Fibroblast of lung (primary cell): ENCODE results near the gene ATP7A. TPM values are rescaled to one million over a fixed set of nuclear protein-coding genes. Genes with fewer than 3 reads are reported as not detected.

Experiments
- DNase-seq, 2 donors: peaks; one replicate each; pipeline versions ENCODE4 v3.0.0 to v3.0.0-alpha.2; 2010; ENCODE audit warnings: low read depth in 2 of 2
- H2AFZ ChIP-seq: 2 replicates; pipeline ENCODE4 v1.5.1; 2012; ENCODE audit warnings: low read length, control low read depth, inconsistent platforms
- H3K27ac ChIP-seq: 2 replicates; pipeline ENCODE4 v1.5.1; 2011; ENCODE audit warnings: low read length, control low read depth; ENCODE audit not compliant: insufficient read depth
- H3K27me3 ChIP-seq: 2 replicates; pipeline ENCODE4 v1.5.1; 2011; ENCODE audit warnings: mild to moderate bottlenecking, low read length; ENCODE audit not compliant: control insufficient read depth, insufficient read depth
- H3K36me3 ChIP-seq: 2 replicates; pipeline ENCODE4 v1.5.1; 2011; ENCODE audit warnings: low read length; ENCODE audit not compliant: control insufficient read depth, insufficient read depth
- H3K4me1 ChIP-seq: 2 replicates; pipeline ENCODE4 v1.5.1; 2011; ENCODE audit warnings: low read length; ENCODE audit not compliant: control insufficient read depth, insufficient read depth; ENCODE audit errors: extremely low read depth
- H3K4me2 ChIP-seq: 2 replicates; pipeline ENCODE4 v1.5.1; 2011; ENCODE audit warnings: low read length, control low read depth; ENCODE audit not compliant: insufficient read depth; ENCODE audit errors: extremely low read depth
- H3K4me3 ChIP-seq, 4 experiments: fragments of 200-600 bp in 1 of 4; sonication (generic) in 1 of 4; replicated peaks in 1 of 4; 2 replicates each; pipeline ENCODE4 v1.5.1; 2011 to 2016; ENCODE audit warnings: low read length in 4 of 4, low read depth in 3 of 4, mild to moderate bottlenecking in 3 of 4, control low read depth in 2 of 4, inconsistent platforms in 1 of 4, mixed read lengths in 1 of 4; ENCODE audit not compliant: insufficient read depth in 1 of 4; ENCODE audit errors: control extremely low read depth in 1 of 4
- H3K79me2 ChIP-seq: 2 replicates; pipeline ENCODE4 v1.5.1; 2012; ENCODE audit warnings: mild to moderate bottlenecking, low read length, inconsistent platforms; ENCODE audit not compliant: control insufficient read depth, insufficient read depth
- H3K9ac ChIP-seq: 2 replicates; pipeline ENCODE4 v1.5.1; 2011; ENCODE audit warnings: mild to moderate bottlenecking, low read length, control low read depth; ENCODE audit not compliant: insufficient read depth
- H3K9me3 ChIP-seq: 2 replicates; pipeline ENCODE4 v1.5.1; 2012; ENCODE audit warnings: low read depth, low read length; ENCODE audit not compliant: control insufficient read depth, insufficient read depth
- H4K20me1 ChIP-seq: 2 replicates; pipeline ENCODE4 v1.5.1; 2011; ENCODE audit warnings: low read length; ENCODE audit not compliant: control insufficient read depth, insufficient read depth; ENCODE audit errors: extremely low read depth
- CTCF ChIP-seq, 2 donors: IDR thresholded peaks in 1 of 2; conservative IDR thresholded peaks in 1 of 2; 1 replicate in 1 of 2; 2 replicates in 1 of 2; pipeline ENCODE4 v1.5.1; 2011 to 2012; ENCODE audit warnings: low read length in 2 of 2, control low read depth in 1 of 2, inconsistent platforms in 1 of 2, low read depth in 1 of 2, mild to moderate bottlenecking in 1 of 2
- EZH2 ChIP-seq: IDR thresholded peaks from 2 replicates; pipeline ENCODE4 v1.5.1; 2012; ENCODE audit warnings: low read length, control low read depth, mild to moderate bottlenecking; ENCODE audit errors: missing control alignments
- polyA plus RNA-seq, 2 donors: library from polyadenylated mRNA; depleted of rRNA in 1 of 2; stranded (reverse) in 1 of 2; unstranded in 1 of 2; fragments of >200 nt; gene quantifications; 2 replicates each; pipeline ENCODE4 v1.2.1, GENCODE V29; 2011 to 2012; ENCODE audit warnings: missing spikeins in 1 of 2
- total RNA-seq: library from RNA; depleted of rRNA; stranded (reverse); fragments of >200 nt; gene quantifications from 2 replicates; pipeline ENCODE4 v1.2.1, GENCODE V29; 2014

The ATP7A gene
- total and polyA plus RNA-seq, 2 donors (not counting 1 experiment from before 2014, with no cell fraction given): 12.2 to 18.3 TPM

GRCh38 chrX:78046362-78046761 is 135.9 kb downstream of the ATP7A start:
- Histone ChIP-seq H3K79me2 (no peaks in the 10 kb centered on the region), H3K9ac (no peak overlapping the region), H2AFZ (no peak overlapping the region), H3K27ac (no peak overlapping the region), H3K36me3 (no peaks in the 10 kb centered on the region), H4K20me1 (no peaks in the 10 kb centered on the region), H3K27me3 (no peaks in the 10 kb centered on the region), H3K4me1 (no peaks in the 10 kb centered on the region), H3K4me2 (no peak overlapping the region), H3K9me3 (no peaks in the 10 kb centered on the region), H3K4me3 (no peak overlapping the region)
- no peak for DNase-seq
- no peak for TF ChIP-seq CTCF (conservative IDR thresholded peaks at IDR 0.05 in 1 of 2, IDR thresholded peaks at IDR 0.05 in 1 of 2; ENCODE audit: low read depth in 1 of 2, low read length in 2 of 2)
- TF ChIP-seq EZH2: no peak

- Histone ChIP-seq H2AFZ (no peak overlapping the region), H3K4me3 (no peak overlapping the region), H3K4me2 (no peak overlapping the region), H3K79me2 (no peaks in the 10 kb centered on the region), H3K9ac (no peak overlapping the region), H3K4me1 (no peaks in the 10 kb centered on the region), H3K27me3 (no peaks in the 10 kb centered on the region), H3K9me3 (no peaks in the 10 kb centered on the region), H3K27ac (no peak overlapping the region), H3K36me3 (no peaks in the 10 kb centered on the region), H4K20me1 (no peaks in the 10 kb centered on the region)
- DNase-seq: no peak
- no peak for TF ChIP-seq EZH2
Observed at GRCh38 chrX:78048052-78048451, 137.6 kb downstream of the ATP7A start.

DNA sequence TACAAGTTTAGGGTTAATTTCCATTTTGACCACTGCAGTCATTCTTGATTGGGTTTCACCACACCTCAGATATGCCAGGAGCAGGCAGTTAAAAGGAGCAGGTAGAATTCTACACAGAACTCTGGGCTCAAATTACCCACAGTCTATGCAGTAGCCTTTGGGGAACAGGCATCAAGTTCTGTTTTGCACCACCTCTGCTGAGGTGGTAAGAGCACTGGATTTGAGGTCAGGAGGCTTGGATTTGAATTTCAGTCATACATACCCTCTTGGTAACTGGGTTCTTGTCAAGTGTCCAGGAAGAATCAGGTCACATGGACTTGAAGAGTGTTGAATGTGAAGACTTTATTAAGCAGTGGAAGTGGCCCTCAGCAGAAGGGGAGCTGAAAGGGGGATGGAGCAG is 153.2 kb downstream of the ATP7A start:
- Histone ChIP-seq H4K20me1 (no peaks in the 10 kb centered on the region), H3K4me1 (peaks cover 2% of the 10 kb centered on the region), H3K79me2 (no peaks in the 10 kb centered on the region), H3K4me2 (no peak overlapping the region), H3K27ac (no peak overlapping the region), H3K4me3 (no peak overlapping the region), H3K9me3 (no peaks in the 10 kb centered on the region), H3K36me3 (no peaks in the 10 kb centered on the region), H3K27me3 (no peaks in the 10 kb centered on the region), H3K9ac (no peak overlapping the region), H2AFZ (no peak overlapping the region)
- no peak for TF ChIP-seq EZH2
- TF ChIP-seq CTCF (conservative IDR thresholded peaks at IDR 0.05 in 1 of 2, IDR thresholded peaks at IDR 0.05 in 1 of 2; ENCODE audit: low read depth in 1 of 2, low read length in 2 of 2): no peak
- DNase-seq: no peak
